ENCODE measurements around the gene ADM.

DNA sequence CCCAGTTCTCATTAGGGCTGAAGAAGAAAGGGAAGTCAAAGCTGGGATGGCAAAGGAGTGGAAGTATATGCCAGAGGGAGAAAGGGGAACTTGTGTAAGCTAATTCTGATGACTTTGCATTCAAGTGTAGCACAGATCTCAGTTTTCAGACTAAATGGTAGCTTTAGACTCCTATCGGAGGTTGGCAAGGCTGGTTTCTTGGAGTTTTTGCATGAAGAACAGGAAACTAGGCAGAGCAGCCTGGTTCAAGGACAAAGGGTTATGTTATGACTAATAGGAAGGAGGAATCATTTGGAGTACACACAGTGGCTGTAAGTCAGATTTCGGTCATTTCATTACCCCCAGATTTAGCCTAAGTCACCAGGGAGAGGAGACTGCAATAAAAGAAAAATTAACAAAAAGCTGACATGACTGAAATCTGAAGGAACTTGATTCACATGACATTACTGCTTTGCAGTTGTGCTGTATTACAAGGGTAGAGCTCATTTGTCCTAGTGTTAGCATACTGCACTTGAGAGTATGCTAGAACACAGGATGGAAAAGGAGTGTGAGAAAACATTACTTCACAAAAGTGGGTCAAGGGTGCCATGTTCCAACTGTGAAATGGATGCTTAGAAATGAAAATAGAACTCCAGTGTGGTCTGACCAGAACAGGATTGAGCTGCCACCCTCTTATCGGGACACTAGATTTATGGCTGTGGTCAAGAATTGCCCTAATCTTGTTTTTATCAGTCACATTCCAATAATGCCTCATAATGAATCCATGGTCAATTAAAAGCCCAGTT, 23.6 kb downstream of the ADM start:
- no peak for TF ChIP-seq CTCF (IDR thresholded peaks at IDR 0.05)
- TF ChIP-seq POLR2A (IDR thresholded peaks at IDR 0.05; ENCODE audit: low read depth) = no peak
- no peak for TF ChIP-seq POLR2AphosphoS5 (IDR thresholded peaks at IDR 0.05)
- no peak for TF ChIP-seq EP300 (IDR thresholded peaks at IDR 0.05)
